ENCODE data around the gene GFM2.
"Not testable (repeated sequence)": the region's sequence is repeated elsewhere in the genome, so short reads cannot be mapped to it uniquely, and the experiment has no call there.

The GFM2 gene

GRCh38 chr5:74685979-74686631, 80.8 kb downstream of the GFM2 start:
- H3K4me3 ChIP-seq (ENCODE audit: low read length) = peak overlapping the region; percentile 98
- H3K4me1 ChIP-seq (ENCODE audit: low read length) = peaks cover 10% of the 10 kb centered on the region
- no peak overlapping the region for H2AFZ ChIP-seq (ENCODE audit: low read depth, low read length)
- H4K20me1 ChIP-seq (ENCODE audit: insufficient read depth, low read length) = no peaks in the 10 kb centered on the region
- peaks cover 3% of the 10 kb centered on the region for H3K36me3 ChIP-seq (replicated peaks; ENCODE audit: low read depth, low read length)
- TF ChIP-seq EZH2phosphoT487 (IDR thresholded peaks at IDR 0.05; ENCODE audit: low read depth) (no peak), CTCF (IDR thresholded peaks at IDR 0.05; ENCODE audit: low read depth, low read length) (no peak)
- H3K9ac ChIP-seq (ENCODE audit: low read length) = peak overlapping the region; percentile 92
- H3K27me3 ChIP-seq (ENCODE audit: low read depth, low read length) = no peaks in the 10 kb centered on the region
- H3K79me2 ChIP-seq (ENCODE audit: low read length) = peaks cover 17% of the 10 kb centered on the region
- H3K9me3 ChIP-seq (ENCODE audit: insufficient read depth, low read length) = no peaks in the 10 kb centered on the region
- H3K27ac ChIP-seq (ENCODE audit: low read length) = no peak overlapping the region
- H3K4me2 ChIP-seq (ENCODE audit: low read length) = peak overlapping the region; percentile 90

GRCh38 chr5:74684900-74685851, 81.7 kb downstream of the GFM2 start, which contains the start of gene HEXB:
TSS of gene HEXB (plus strand) at chr5:74685233. CDS start at chr5:74685261, 28 bp downstream.
- Histone ChIP-seq H3K9ac (ENCODE audit: low read length) (peak within 1 kb of the TSS; percentile 92), H3K4me1 (ENCODE audit: low read length) (peaks cover 10% of the 10 kb centered on the region), H3K27ac (ENCODE audit: low read length) (0 out of 2 replicates have a peak within 1 kb of the TSS, but pooled peaks have one; percentile 23), H4K20me1 (ENCODE audit: insufficient read depth, low read length) (no peaks in the 10 kb centered on the region), H2AFZ (ENCODE audit: low read depth, low read length) (peak within 1 kb of the TSS; percentile 87; the same call in 1 of the 2 replicates), H3K27me3 (ENCODE audit: low read depth, low read length) (0 out of 2 replicates have a peak, but pooled peaks cover 3% of the 10 kb centered on the region), H3K4me2 (ENCODE audit: low read length) (peak within 1 kb of the TSS; percentile 90), H3K36me3 (replicated peaks; ENCODE audit: low read depth, low read length) (no peaks in the 10 kb centered on the region), H3K79me2 (ENCODE audit: low read length) (peaks cover 17% of the 10 kb centered on the region), H3K4me3 (ENCODE audit: low read length) (peak within 1 kb of the TSS; percentile 98), H3K9me3 (ENCODE audit: insufficient read depth, low read length) (no peaks in the 10 kb centered on the region)
- no peak for TF ChIP-seq EZH2phosphoT487 (IDR thresholded peaks at IDR 0.05; ENCODE audit: low read depth)
- no peak for TF ChIP-seq CTCF (IDR thresholded peaks at IDR 0.05; ENCODE audit: low read depth, low read length)

- Histone ChIP-seq H3K4me3 (ENCODE audit: low read length) (no peak overlapping the region), H3K4me1 (ENCODE audit: low read length) (peaks cover 5% of the 10 kb centered on the region; the same call in 1 of the 2 replicates), H3K9ac (ENCODE audit: low read length) (no peak overlapping the region), H3K9me3 (ENCODE audit: insufficient read depth, low read length) (no peaks in the 10 kb centered on the region), H3K27me3 (ENCODE audit: low read depth, low read length) (0 out of 2 replicates have a peak, but pooled peaks cover 3% of the 10 kb centered on the region), H3K79me2 (ENCODE audit: low read length) (no peaks in the 10 kb centered on the region), H3K4me2 (ENCODE audit: low read length) (no peak overlapping the region), H3K36me3 (replicated peaks; ENCODE audit: low read depth, low read length) (no peaks in the 10 kb centered on the region), H3K27ac (ENCODE audit: low read length) (no peak overlapping the region), H2AFZ (ENCODE audit: low read depth, low read length) (no peak overlapping the region), H4K20me1 (ENCODE audit: insufficient read depth, low read length) (no peaks in the 10 kb centered on the region)
- no peak for TF ChIP-seq EZH2phosphoT487 (IDR thresholded peaks at IDR 0.05; ENCODE audit: low read depth)
- TF ChIP-seq CTCF (IDR thresholded peaks at IDR 0.05; ENCODE audit: low read depth, low read length) = no peak
Measured at GRCh38 chr5:74679966-74680365, 87.0 kb downstream of the GFM2 start.

- H3K4me1 ChIP-seq (ENCODE audit: low read length); H3K4me2 ChIP-seq (ENCODE audit: low read length); H3K9ac ChIP-seq (ENCODE audit: low read length); H2AFZ ChIP-seq (ENCODE audit: low read depth, low read length); H3K4me3 ChIP-seq (ENCODE audit: low read length); H3K27me3 ChIP-seq (ENCODE audit: low read depth, low read length); H3K36me3 ChIP-seq (replicated peaks; ENCODE audit: low read depth, low read length); H4K20me1 ChIP-seq (ENCODE audit: insufficient read depth, low read length); H3K9me3 ChIP-seq (ENCODE audit: insufficient read depth, low read length); H3K79me2 ChIP-seq (ENCODE audit: low read length); H3K27ac ChIP-seq (ENCODE audit: low read length): not testable (repeated sequence)
Measured at GRCh38 chr5:74679300-74679699, 87.6 kb downstream of the GFM2 start.

GRCh38 chr5:74678123-74678522, 88.8 kb downstream of the GFM2 start:
- H3K27ac ChIP-seq (ENCODE audit: low read length); H4K20me1 ChIP-seq (ENCODE audit: insufficient read depth, low read length); H3K36me3 ChIP-seq (replicated peaks; ENCODE audit: low read depth, low read length); H3K9ac ChIP-seq (ENCODE audit: low read length); H3K79me2 ChIP-seq (ENCODE audit: low read length); H3K4me1 ChIP-seq (ENCODE audit: low read length); H3K4me2 ChIP-seq (ENCODE audit: low read length); H2AFZ ChIP-seq (ENCODE audit: low read depth, low read length); H3K27me3 ChIP-seq (ENCODE audit: low read depth, low read length); H3K4me3 ChIP-seq (ENCODE audit: low read length); H3K9me3 ChIP-seq (ENCODE audit: insufficient read depth, low read length): not testable (repeated sequence)

GRCh38 chr5:74676466-74676865, 90.5 kb downstream of the GFM2 start:
- not testable (repeated sequence) for H2AFZ ChIP-seq (ENCODE audit: low read depth, low read length); H3K4me3 ChIP-seq (ENCODE audit: low read length); H3K9ac ChIP-seq (ENCODE audit: low read length); H3K36me3 ChIP-seq (replicated peaks; ENCODE audit: low read depth, low read length); H3K27me3 ChIP-seq (ENCODE audit: low read depth, low read length); H3K4me2 ChIP-seq (ENCODE audit: low read length); H3K4me1 ChIP-seq (ENCODE audit: low read length); H3K79me2 ChIP-seq (ENCODE audit: low read length); H3K27ac ChIP-seq (ENCODE audit: low read length); H4K20me1 ChIP-seq (ENCODE audit: insufficient read depth, low read length); H3K9me3 ChIP-seq (ENCODE audit: insufficient read depth, low read length)

All from OCI-LY3 (cell line).